Glutamatergic neuron (in vitro differentiated cells): ENCODE results near the gene CEP164. TPM values are rescaled to one million over a fixed set of nuclear protein-coding genes. Genes with fewer than 3 reads are reported as not detected.

Experiments used
- DNase-seq: peaks from one replicate; pipeline ENCODE4 v3.0.0; 2022
- H3K27ac Mint-ChIP-seq: one replicate; pipeline ENCODE4 v1.8.0; 2020; ENCODE audit warnings: mild to moderate bottlenecking, mixed read lengths, inconsistent platforms; ENCODE audit not compliant: unreplicated experiment
- H3K27me3 Mint-ChIP-seq: one replicate; pipeline ENCODE4 v1.8.0; 2020; ENCODE audit warnings: mild to moderate bottlenecking, moderate library complexity, mixed read lengths, inconsistent platforms; ENCODE audit not compliant: unreplicated experiment
- H3K36me3 Mint-ChIP-seq: one replicate; pipeline ENCODE4 v1.8.0; 2020; ENCODE audit warnings: mild to moderate bottlenecking, mixed read lengths, inconsistent platforms; ENCODE audit not compliant: unreplicated experiment
- H3K4me1 Mint-ChIP-seq: one replicate; pipeline ENCODE4 v1.8.0; 2020; ENCODE audit warnings: mild to moderate bottlenecking, low read depth, mixed read lengths, inconsistent platforms; ENCODE audit not compliant: unreplicated experiment
- H3K4me3 Mint-ChIP-seq: one replicate; pipeline ENCODE4 v1.8.0; 2020; ENCODE audit warnings: mild to moderate bottlenecking, mixed read lengths, inconsistent platforms; ENCODE audit not compliant: unreplicated experiment
- H3K9me3 Mint-ChIP-seq: one replicate; pipeline ENCODE4 v1.8.0; 2020; ENCODE audit warnings: mild to moderate bottlenecking, moderate library complexity, mixed read lengths, inconsistent platforms; ENCODE audit not compliant: unreplicated experiment
- total RNA-seq: library from RNA; stranded (reverse); fragmentation: NEBNext Ultra II Directional; extraction: Animal tissue kit (Norgen Biotek cat#: 25700); gene quantifications from one replicate; pipeline ENCODE4 v1.2.1, GENCODE V29; 2021; ENCODE audit not compliant: unreplicated experiment
- TF ChIP-seq, protein P1 (sequence below): fragments of 200-600 bp; sonication (generic); IDR thresholded peaks from one replicate; pipeline ENCODE4 v1.5.0; 2021; ENCODE audit not compliant: partially characterized antibody, unreplicated experiment

Gene CEP164
- total RNA-seq, 1 donor from 2014 or later: 27.1 TPM

DNA sequence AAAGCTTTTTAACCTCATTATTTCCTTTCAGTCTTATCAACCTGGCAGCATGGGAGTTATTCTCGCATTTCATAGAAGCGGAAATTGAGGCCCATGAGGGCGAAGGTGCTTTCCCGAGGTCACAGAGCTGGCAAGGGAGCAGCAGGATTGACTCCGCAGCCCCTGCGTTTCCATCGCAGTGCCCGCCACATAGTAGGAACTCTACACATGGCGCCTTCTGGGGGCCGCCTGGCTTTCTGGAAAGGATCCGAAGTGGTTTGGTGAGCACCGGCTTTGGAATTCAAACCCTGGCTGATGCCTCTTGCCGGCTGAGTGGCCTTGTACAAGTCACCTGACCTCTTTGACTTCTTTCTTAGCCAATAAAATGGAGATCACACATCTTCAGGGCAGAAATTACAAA is 93.4 kb downstream of the CEP164 start:
- Mint-ChIP-seq H3K27ac (no peak overlapping the region), H3K4me3 (no peak overlapping the region), H3K27me3 (no peaks in the 10 kb centered on the region), H3K4me1 (peaks cover 3% of the 10 kb centered on the region), H3K36me3 (no peaks in the 10 kb centered on the region), H3K9me3 (peaks cover 5% of the 10 kb centered on the region)
- no peak for DNase-seq
- TF ChIP-seq, protein P1, sequence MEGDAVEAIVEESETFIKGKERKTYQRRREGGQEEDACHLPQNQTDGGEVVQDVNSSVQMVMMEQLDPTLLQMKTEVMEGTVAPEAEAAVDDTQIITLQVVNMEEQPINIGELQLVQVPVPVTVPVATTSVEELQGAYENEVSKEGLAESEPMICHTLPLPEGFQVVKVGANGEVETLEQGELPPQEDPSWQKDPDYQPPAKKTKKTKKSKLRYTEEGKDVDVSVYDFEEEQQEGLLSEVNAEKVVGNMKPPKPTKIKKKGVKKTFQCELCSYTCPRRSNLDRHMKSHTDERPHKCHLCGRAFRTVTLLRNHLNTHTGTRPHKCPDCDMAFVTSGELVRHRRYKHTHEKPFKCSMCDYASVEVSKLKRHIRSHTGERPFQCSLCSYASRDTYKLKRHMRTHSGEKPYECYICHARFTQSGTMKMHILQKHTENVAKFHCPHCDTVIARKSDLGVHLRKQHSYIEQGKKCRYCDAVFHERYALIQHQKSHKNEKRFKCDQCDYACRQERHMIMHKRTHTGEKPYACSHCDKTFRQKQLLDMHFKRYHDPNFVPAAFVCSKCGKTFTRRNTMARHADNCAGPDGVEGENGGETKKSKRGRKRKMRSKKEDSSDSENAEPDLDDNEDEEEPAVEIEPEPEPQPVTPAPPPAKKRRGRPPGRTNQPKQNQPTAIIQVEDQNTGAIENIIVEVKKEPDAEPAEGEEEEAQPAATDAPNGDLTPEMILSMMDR: no peak

DNA sequence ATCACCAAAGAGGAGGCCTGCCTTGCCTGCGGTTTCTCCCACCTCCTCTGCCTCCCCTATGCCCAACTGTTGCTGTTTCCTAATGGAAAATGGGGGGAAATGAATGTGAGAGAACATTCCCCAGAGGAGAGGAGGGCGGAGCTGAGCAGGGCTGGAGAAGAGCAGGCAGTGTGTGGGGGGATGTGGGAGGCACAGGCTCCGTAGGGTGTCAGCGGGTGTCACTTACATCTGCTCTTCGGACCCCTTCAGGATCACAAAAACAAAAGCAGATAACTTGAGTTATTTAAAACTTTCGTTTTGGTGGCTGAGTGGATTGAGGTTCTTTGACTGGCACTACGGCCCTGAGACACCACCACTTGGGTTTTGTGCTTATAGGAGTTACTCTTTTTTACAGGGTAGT is 93.8 kb downstream of the CEP164 start:
- no peak for DNase-seq
- Mint-ChIP-seq H3K27me3 (no peaks in the 10 kb centered on the region), H3K4me3 (no peak overlapping the region), H3K36me3 (no peaks in the 10 kb centered on the region), H3K4me1 (peaks cover 3% of the 10 kb centered on the region), H3K9me3 (peaks cover 5% of the 10 kb centered on the region), H3K27ac (no peak overlapping the region)
- TF ChIP-seq, protein P1: no peak

DNA sequence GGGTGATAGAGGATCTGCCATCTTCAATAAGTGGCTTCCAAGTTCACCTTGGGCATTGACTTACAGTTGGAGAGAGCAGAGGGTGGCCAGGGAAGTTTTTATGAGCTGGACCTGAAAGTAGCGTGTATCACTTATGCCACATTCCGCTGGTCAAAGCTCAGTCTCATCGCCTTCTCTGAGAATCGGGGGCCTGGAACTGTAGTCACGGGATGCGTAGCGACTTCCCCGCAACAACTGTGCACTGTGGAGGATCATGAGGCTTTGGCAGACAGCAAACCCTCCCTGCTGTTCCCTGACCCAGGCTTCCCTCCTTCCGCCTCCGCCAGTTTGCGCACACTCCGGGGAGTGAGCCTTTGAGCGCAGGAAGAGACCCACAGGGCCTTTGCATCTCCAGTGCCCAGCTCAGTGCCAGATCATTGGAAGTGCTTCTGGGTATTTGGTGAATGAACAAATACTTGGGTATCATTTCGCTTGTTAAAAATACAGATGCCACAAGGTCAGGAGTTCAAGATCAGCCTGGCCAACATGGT is 95.5 kb downstream of the CEP164 start:
- no peak overlapping the region for H3K27ac Mint-ChIP-seq
- H3K4me1 Mint-ChIP-seq: peaks cover 5% of the 10 kb centered on the region
- TF ChIP-seq, protein P1: no peak
- H3K36me3 Mint-ChIP-seq: no peaks in the 10 kb centered on the region
- DNase-seq: no peak
- H3K27me3 Mint-ChIP-seq: no peaks in the 10 kb centered on the region
- peaks cover 5% of the 10 kb centered on the region for H3K9me3 Mint-ChIP-seq
- no peak overlapping the region for H3K4me3 Mint-ChIP-seq

DNA sequence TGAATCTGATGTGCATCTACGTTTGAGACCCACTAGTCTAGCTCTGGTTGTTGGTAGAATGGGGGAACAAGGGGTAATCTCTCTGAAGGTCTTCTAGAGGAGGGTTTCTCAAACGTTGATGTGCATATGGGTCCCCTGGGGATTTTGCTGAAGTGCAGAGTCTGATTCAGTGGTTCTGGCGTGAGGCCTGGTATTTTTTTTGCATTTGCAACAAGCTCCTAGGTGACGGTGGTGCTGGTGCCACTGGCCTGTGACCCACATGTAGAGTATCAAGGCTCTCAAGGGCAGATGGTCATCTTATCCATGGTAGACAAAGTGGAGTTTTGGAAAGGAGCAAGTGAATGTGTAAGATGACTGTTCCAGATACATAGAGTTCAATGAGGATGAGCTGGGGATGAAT is 97.1 kb downstream of the CEP164 start:
- TF ChIP-seq, protein P1: no peak
- Mint-ChIP-seq H3K27ac (no peak overlapping the region), H3K4me1 (peaks cover 5% of the 10 kb centered on the region), H3K9me3 (peaks cover 5% of the 10 kb centered on the region), H3K4me3 (no peak overlapping the region), H3K36me3 (no peaks in the 10 kb centered on the region), H3K27me3 (no peaks in the 10 kb centered on the region)
- DNase-seq: no peak

DNA sequence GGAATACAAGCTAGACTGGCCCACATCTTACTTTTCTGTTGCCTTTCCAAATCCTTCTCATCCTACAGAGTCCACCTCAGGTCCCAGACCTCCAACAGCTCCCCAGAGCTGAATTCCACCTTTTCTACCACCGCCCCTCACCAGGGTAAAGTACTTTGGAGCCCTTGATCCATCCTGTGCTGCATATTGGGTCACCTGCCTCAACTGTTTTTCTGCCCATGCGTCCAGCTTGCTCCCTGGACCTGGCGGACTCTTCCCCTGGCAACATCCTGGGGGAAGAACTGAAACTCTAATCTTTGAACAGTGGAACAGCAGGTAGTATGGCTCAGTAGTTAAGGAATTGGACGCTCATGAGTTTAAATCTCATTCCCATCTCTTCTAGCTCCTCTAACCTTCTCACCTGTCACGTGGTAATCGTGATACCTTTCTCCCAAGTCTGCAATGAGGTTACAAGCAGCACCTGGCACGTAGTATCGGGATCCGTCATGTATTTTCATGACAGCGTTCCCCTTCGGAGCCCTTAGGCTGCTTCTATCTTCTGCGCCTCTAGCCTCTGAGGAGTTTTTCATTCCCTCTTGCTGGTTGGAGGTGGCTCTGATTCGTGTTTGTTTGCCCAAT is 98.1 kb downstream of the CEP164 start:
- no peak for DNase-seq
- Mint-ChIP-seq H3K36me3 (no peaks in the 10 kb centered on the region), H3K27ac (no peak overlapping the region), H3K4me3 (no peak overlapping the region), H3K27me3 (no peaks in the 10 kb centered on the region), H3K4me1 (peaks cover 8% of the 10 kb centered on the region), H3K9me3 (peaks cover 5% of the 10 kb centered on the region)
- TF ChIP-seq, protein P1: no peak
